Mesothelial cell of epicardium (in vitro differentiated cells): ENCODE measurements around the gene PTDSS2. TPM values are rescaled to one million over a fixed set of nuclear protein-coding genes. Genes with fewer than 3 reads are reported as not detected.

Experiments
- DNase-seq, 2 experiments: peaks; one replicate each; pipeline ENCODE4 v3.0.0; 2021; ENCODE audit warnings: low spot score in 2 of 2; ENCODE audit not compliant: unreplicated experiment in 2 of 2
- H3K27ac Mint-ChIP-seq: 2 replicates; pipeline ENCODE4 v1.8.0; 2021; ENCODE audit warnings: mixed read lengths
- H3K27me3 Mint-ChIP-seq: 2 replicates; pipeline ENCODE4 v1.8.0; 2021; ENCODE audit warnings: low read depth, mixed read lengths
- H3K36me3 Mint-ChIP-seq: 2 replicates; pipeline ENCODE4 v1.8.0; 2021; ENCODE audit warnings: mixed read lengths
- H3K4me1 Mint-ChIP-seq: 2 replicates; pipeline ENCODE4 v1.8.0; 2021; ENCODE audit warnings: mixed read lengths
- H3K4me3 Mint-ChIP-seq: 2 replicates; pipeline ENCODE4 v1.8.0; 2021; ENCODE audit warnings: mild to moderate bottlenecking, moderate library complexity, mixed read lengths
- H3K9me3 Mint-ChIP-seq: 2 replicates; pipeline ENCODE4 v1.8.0; 2021; ENCODE audit warnings: mixed read lengths
- total RNA-seq: library from RNA; stranded (reverse); gene quantifications from 3 replicates; pipeline ENCODE4 v1.2.1, GENCODE V29; 2021
- TF ChIP-seq, protein P1 (sequence below): fragments of 200-600 bp; sonication (generic); IDR thresholded peaks from one replicate; pipeline ENCODE4 v1.5.0; 2021; ENCODE audit warnings: antibody characterized with exemption; ENCODE audit not compliant: unreplicated experiment

Gene PTDSS2
- total RNA-seq, 1 donor from 2014 or later: 49.7 TPM

- no peak for DNase-seq
- H3K27me3 Mint-ChIP-seq: no peaks in the 10 kb centered on the region
Measured at GRCh38 chr11:489610-490185, 39.6 kb downstream of the PTDSS2 start.

DNA sequence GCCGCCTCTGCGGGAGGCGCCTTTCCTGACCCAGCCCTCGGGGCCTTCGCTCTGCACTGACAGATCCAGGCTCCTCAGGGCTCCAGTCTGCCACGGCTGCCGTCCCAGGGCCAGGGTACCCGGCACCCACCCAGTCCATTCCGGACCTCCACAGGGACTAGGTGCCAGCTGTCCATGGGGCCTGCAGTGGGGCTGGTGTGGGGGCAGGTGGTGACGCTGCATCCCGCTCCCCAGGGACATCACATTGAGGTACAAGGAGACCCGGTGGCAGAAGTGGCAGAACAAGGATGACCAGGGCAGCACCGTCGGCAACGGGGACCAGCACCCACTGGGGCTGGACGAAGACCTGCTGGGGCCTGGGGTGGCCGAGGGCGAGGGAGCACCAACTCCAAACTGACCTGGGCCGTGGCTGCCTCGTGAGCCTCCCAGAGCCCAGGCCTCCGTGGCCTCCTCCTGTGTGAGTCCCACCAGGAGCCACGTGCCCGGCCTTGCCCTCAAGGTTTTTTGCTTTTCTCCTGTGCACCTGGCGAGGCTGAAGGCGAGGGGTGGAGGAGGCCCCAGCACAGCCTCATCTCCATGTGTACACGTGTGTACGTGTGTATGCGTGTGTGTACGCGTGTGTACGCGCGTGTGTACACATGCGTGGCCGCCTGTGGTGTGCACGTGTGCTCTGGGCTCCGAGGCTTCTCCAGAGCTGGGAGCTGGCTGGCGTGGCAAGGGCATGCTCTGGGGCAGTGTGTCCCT, 40.3 kb downstream of the PTDSS2 start:
- Mint-ChIP-seq H3K4me1 (no peaks in the 10 kb centered on the region), H3K9me3 (no peaks in the 10 kb centered on the region), H3K27me3 (no peaks in the 10 kb centered on the region)

More at GRCh38 chr11:489610-490185, 39.6 kb downstream of the PTDSS2 start:
- Mint-ChIP-seq H3K36me3 (peaks cover 7% of the 10 kb centered on the region), H3K27ac (no peak overlapping the region), H3K4me3 (no peak overlapping the region), H3K9me3 (no peaks in the 10 kb centered on the region), H3K4me1 (no peaks in the 10 kb centered on the region)
- TF ChIP-seq, protein P1, sequence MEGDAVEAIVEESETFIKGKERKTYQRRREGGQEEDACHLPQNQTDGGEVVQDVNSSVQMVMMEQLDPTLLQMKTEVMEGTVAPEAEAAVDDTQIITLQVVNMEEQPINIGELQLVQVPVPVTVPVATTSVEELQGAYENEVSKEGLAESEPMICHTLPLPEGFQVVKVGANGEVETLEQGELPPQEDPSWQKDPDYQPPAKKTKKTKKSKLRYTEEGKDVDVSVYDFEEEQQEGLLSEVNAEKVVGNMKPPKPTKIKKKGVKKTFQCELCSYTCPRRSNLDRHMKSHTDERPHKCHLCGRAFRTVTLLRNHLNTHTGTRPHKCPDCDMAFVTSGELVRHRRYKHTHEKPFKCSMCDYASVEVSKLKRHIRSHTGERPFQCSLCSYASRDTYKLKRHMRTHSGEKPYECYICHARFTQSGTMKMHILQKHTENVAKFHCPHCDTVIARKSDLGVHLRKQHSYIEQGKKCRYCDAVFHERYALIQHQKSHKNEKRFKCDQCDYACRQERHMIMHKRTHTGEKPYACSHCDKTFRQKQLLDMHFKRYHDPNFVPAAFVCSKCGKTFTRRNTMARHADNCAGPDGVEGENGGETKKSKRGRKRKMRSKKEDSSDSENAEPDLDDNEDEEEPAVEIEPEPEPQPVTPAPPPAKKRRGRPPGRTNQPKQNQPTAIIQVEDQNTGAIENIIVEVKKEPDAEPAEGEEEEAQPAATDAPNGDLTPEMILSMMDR: no peak

DNA sequence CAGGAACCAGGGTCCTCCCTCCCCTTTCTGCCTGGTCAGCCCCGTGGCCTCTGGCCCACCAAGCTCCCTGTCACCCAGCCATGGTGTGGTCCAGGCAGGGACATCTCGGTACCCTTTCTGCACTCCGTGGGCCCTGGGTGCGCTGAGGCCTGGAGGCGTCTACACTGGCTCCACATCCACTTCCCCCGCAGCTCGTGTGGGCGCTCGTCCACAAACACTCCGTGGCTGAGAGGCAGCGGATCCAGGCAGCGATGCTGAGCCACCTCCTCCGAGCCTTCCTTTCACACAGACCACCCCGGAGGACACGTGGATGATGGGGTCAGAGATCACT, 40.8 kb downstream of the PTDSS2 start:
- no peak overlapping the region for H3K27ac Mint-ChIP-seq
- H3K27me3 Mint-ChIP-seq: no peaks in the 10 kb centered on the region
- TF ChIP-seq, protein P1: no peak
- DNase-seq: no peak
- H3K36me3 Mint-ChIP-seq: peaks cover 13% of the 10 kb centered on the region
- H3K9me3 Mint-ChIP-seq: no peaks in the 10 kb centered on the region
- no peak overlapping the region for H3K4me3 Mint-ChIP-seq
- H3K4me1 Mint-ChIP-seq: no peaks in the 10 kb centered on the region

More for the DNA sequence above, 40.3 kb downstream of the PTDSS2 start:
- no peak for DNase-seq
- Mint-ChIP-seq H3K36me3 (peaks cover 11% of the 10 kb centered on the region), H3K27ac (no peak overlapping the region), H3K4me3 (no peak overlapping the region)
- TF ChIP-seq, protein P1: no peak

DNA sequence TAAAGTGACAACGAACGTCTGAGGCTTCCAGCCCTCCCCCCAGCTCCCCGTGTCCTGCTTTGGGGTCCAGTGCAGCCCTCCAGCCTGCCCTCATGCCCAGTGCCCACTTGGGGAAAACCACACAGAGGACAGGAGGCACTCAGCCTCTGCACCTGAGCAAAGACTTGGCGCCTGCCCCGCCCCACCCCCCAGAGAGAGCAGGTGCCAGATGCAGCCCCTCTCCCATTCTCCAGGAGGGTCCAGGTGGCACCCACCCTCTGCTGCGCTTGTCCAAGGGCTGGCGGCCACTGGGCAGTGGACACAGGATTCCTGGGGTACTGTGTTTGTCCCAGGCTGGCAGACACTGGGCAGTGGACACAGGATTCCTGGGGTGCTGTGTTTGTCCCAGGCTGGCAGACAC, 41.3 kb downstream of the PTDSS2 start:
- Mint-ChIP-seq H3K4me3 (no peak overlapping the region), H3K36me3 (peaks cover 15% of the 10 kb centered on the region), H3K27me3 (no peaks in the 10 kb centered on the region), H3K27ac (no peak overlapping the region), H3K4me1 (no peaks in the 10 kb centered on the region), H3K9me3 (no peaks in the 10 kb centered on the region)
- no peak for DNase-seq
- TF ChIP-seq, protein P1: no peak

DNA sequence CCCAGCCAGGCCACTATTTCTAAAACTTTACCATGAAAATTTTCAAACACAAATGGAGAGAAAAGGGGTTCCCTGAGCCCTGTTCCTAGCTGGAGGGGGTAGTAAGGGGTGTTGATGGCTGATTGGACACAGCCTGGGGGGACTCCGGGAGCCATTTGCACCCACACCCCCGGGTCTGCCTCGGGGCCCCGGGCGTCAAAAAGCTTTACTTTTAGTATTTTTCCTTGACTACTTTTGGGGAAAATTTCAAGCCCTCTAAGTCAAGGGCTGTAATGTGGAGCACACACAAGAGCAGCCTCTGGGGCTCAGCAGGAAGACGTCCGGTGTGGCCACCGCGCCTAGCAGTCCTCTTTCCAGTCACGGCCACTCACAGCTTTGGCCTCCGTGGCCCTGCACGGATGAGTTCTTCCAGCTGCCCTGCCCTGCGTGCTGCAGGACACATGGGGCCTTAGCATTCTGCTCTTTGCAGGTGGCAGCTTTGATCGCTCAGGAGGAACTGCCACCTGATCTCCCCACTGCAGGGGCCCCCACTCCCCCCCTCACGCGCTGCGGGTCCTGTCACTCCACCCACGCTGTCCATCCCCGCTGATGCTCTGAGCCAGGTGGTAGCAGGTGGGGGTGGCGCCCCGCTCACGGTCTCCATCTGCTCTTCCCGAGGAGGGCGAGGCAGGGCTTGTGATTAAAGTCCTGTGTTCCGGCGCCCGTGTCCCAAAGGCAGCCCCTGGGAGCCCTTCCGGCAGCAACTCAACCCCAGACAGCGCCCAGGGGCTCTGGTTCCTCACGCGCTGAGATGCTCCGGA, 42.5 kb downstream of the PTDSS2 start:
- Mint-ChIP-seq H3K27ac (no peak overlapping the region), H3K27me3 (no peaks in the 10 kb centered on the region), H3K4me3 (no peak overlapping the region), H3K9me3 (peaks cover 2% of the 10 kb centered on the region), H3K4me1 (no peaks in the 10 kb centered on the region), H3K36me3 (peaks cover 22% of the 10 kb centered on the region)
- TF ChIP-seq, protein P1: no peak
- no peak for DNase-seq
